ENCODE measurements around the gene ERN1.

The ERN1 gene

GRCh38 chr17:64056269-64057005 is 73.5 kb downstream of the ERN1 start:
- no peak for DNase-seq

GRCh38 chr17:64055183-64056142 is 74.5 kb downstream of the ERN1 start:
- no peak for DNase-seq

- DNase-seq = no peak
These were observed 75.6 kb downstream of the ERN1 start for GRCh38 chr17:64054304-64054703.

GRCh38 chr17:64053101-64053500 is 76.8 kb downstream of the ERN1 start:
- no peak for DNase-seq

- no peak for DNase-seq
These were observed 78.8 kb downstream of the ERN1 start for GRCh38 chr17:64051153-64051552.

- no peak for DNase-seq
These were observed 81.1 kb downstream of the ERN1 start for GRCh38 chr17:64048805-64049204.

GRCh38 chr17:64045176-64045575 is 84.8 kb downstream of the ERN1 start:
- no peak for DNase-seq

GRCh38 chr17:64042700-64043485 is 87.1 kb downstream of the ERN1 start:
- DNase-seq = no peak

- DNase-seq = no peak
These were observed 88.0 kb downstream of the ERN1 start for GRCh38 chr17:64041912-64042311.

- no peak for DNase-seq
These were observed 89.7 kb downstream of the ERN1 start for GRCh38 chr17:64040206-64040605.

- no peak for DNase-seq
These were observed 90.9 kb downstream of the ERN1 start for GRCh38 chr17:64039106-64039400.

- no peak for DNase-seq
These were observed 91.4 kb downstream of the ERN1 start for GRCh38 chr17:64038331-64039105.

GRCh38 chr17:64037802-64038201 is 92.1 kb downstream of the ERN1 start:
- no peak for DNase-seq

- DNase-seq = no peak
These were observed 92.8 kb downstream of the ERN1 start for GRCh38 chr17:64037180-64037579.

GRCh38 chr17:64036198-64036922 is 93.6 kb downstream of the ERN1 start:
- no peak for DNase-seq

- no peak for DNase-seq
These were observed 97.9 kb downstream of the ERN1 start for GRCh38 chr17:64032081-64032480.

- peak; percentile 14 for DNase-seq
These were observed 101.0 kb downstream of the ERN1 start for GRCh38 chr17:64028874-64029464.

- DNase-seq = peak; percentile 80
These were observed 104.1 kb downstream of the ERN1 start for GRCh38 chr17:64025732-64026294.

- DNase-seq = no peak
These were observed 104.9 kb downstream of the ERN1 start for GRCh38 chr17:64024781-64025731.

- no peak for DNase-seq
These were observed 105.7 kb downstream of the ERN1 start for GRCh38 chr17:64024215-64024654.
